BLaER1 (cell line): ENCODE results near the gene IL19.
"Not testable (repeated sequence)": the region's sequence is repeated elsewhere in the genome, so short reads cannot be mapped to it uniquely, and the experiment has no call there.

ENCODE experiments used
- H3K27ac ChIP-seq: shearing (Covaris generic); formaldehyde crosslinking; 2 replicates; pipeline ENCODE4 v1.8.1; 2022
- H3K27me3 ChIP-seq: shearing (Covaris generic); formaldehyde crosslinking; 2 replicates; pipeline ENCODE4 v1.8.1; 2022
- H3K36me3 ChIP-seq: shearing (Covaris generic); formaldehyde crosslinking; 2 replicates; pipeline ENCODE4 v1.8.1; 2022
- H3K4me1 ChIP-seq: shearing (Covaris generic); formaldehyde crosslinking; 2 replicates; pipeline ENCODE4 v1.8.1; 2022
- H3K4me2 ChIP-seq: shearing (Covaris generic); formaldehyde crosslinking; 2 replicates; pipeline ENCODE4 v1.8.1; 2022
- H3K4me3 ChIP-seq: shearing (Covaris generic); formaldehyde crosslinking; 2 replicates; pipeline ENCODE4 v1.8.1; 2022
- H3K9ac ChIP-seq: shearing (Covaris generic); formaldehyde crosslinking; 2 replicates; pipeline ENCODE4 v1.8.1; 2022
- H3K9me3 ChIP-seq: shearing (Covaris generic); formaldehyde crosslinking; 2 replicates; pipeline ENCODE4 v1.8.1; 2022
- H4K20me1 ChIP-seq: shearing (Covaris generic); formaldehyde crosslinking; 2 replicates; pipeline ENCODE4 v1.8.1; 2022
- Cebpa-rat ChIP-seq: shearing (Covaris generic); IDR thresholded peaks from 2 replicates; pipeline ENCODE4 v1.8.1; 2022

Gene IL19

DNA sequence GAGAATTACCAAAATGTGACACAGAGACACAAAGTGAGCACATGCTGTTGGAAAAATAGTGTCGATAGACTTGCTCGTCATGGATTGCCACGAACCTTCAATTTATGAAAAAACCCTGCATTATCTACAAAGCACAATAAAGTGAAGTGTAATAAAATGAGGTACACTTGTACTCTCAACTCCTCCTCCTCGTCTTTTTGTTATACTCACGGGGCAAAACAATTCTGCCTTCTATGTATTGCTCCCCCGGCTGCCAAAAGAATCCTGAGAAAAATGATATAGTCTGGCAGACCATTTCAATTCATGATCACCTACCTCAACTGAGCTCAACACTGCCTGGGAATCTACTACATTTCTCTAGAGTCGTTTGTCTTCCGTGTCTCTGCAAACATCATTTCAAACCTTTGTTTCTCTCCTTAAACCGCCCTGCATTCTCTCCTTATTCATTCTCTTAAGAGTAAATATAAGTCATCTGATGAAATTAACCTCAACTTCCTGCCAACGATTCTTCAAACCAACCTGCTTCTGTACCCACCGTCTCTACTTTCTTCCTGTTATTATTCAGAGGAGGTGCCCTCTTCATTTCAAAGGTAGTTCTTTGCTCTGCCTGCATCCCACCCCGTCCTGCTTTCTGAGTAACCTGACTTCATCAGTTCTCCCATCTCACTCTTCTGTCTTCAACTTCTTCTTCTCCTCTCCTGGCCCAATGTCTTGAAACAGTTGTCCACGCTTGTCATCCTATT lies 12.9 kb upstream of the IL19 start:
- Histone ChIP-seq H3K4me1 (peaks cover 11% of the 10 kb centered on the region), H3K4me2 (peak overlapping the region; percentile 46), H3K27ac (no peak overlapping the region), H3K27me3 (no peaks in the 10 kb centered on the region), H3K36me3 (no peaks in the 10 kb centered on the region), H3K4me3 (no peak overlapping the region), H3K9me3 (peaks cover 22% of the 10 kb centered on the region; the same call in 1 of the 2 replicates), H4K20me1 (no peaks in the 10 kb centered on the region), H3K9ac (no peak overlapping the region)
- no peak for TF ChIP-seq Cebpa-rat

DNA sequence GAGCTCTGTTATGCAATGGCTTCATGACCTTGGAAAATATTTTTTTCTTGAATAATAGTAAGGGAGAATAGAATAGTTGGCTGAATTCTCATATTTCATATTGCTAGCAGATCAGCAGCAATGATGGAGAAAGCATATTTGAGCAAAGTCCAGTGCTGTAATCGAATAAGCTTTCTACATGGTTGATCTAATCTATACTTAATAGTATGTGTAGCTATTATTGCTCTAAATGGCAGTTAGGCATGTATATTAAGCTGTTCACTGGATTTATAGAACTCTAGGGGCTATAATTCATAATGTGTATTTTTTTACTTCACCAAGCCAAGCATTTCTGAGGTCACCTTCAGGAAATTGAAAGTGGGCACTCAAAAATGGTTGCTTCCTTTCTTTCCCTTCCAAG lies 10.0 kb upstream of the IL19 start:
- Histone ChIP-seq H3K36me3 (no peaks in the 10 kb centered on the region), H4K20me1 (no peaks in the 10 kb centered on the region), H3K4me2 (no peak overlapping the region), H3K4me1 (peaks cover 11% of the 10 kb centered on the region), H3K9ac (no peak overlapping the region), H3K4me3 (no peak overlapping the region), H3K27me3 (no peaks in the 10 kb centered on the region), H3K27ac (no peak overlapping the region), H3K9me3 (peaks cover 13% of the 10 kb centered on the region; the same call in 1 of the 2 replicates)
- TF ChIP-seq Cebpa-rat: no peak

DNA sequence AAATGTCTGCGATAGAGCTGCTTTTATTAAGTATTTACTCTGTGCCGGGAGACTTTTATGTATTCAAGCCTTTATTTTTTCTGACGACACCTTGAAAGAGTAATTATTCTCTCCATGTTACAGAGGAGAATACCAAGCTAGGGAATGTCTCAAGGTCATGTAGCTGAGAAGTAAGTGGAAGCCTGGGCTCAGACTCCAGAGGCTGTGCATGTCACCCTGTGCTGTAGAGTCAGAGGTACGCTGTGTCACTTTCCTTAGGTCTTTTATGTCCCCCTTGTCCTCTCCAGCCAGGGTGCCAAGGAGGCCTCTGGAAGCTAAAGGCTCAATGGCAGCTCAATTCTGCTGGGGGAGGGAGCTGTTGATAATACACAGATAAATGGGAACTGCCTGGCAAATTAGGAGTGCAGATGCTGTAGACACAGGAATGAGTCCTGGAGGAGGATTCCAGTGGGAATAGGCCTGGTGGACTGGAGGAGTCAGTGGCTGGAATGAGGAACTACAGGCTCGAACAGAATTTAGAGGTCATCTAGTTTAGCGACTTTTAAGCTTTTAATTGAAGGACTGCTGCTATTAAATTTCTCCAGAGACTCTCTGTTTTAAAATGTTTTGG lies 9.3 kb upstream of the IL19 start:
- Histone ChIP-seq H3K4me3 (no peak overlapping the region), H3K4me2 (no peak overlapping the region), H3K9ac (no peak overlapping the region), H3K27me3 (no peaks in the 10 kb centered on the region), H3K4me1 (peaks cover 15% of the 10 kb centered on the region), H3K9me3 (peaks cover 11% of the 10 kb centered on the region; the same call in 1 of the 2 replicates), H4K20me1 (no peaks in the 10 kb centered on the region), H3K36me3 (no peaks in the 10 kb centered on the region), H3K27ac (no peak overlapping the region)
- no peak for TF ChIP-seq Cebpa-rat

DNA sequence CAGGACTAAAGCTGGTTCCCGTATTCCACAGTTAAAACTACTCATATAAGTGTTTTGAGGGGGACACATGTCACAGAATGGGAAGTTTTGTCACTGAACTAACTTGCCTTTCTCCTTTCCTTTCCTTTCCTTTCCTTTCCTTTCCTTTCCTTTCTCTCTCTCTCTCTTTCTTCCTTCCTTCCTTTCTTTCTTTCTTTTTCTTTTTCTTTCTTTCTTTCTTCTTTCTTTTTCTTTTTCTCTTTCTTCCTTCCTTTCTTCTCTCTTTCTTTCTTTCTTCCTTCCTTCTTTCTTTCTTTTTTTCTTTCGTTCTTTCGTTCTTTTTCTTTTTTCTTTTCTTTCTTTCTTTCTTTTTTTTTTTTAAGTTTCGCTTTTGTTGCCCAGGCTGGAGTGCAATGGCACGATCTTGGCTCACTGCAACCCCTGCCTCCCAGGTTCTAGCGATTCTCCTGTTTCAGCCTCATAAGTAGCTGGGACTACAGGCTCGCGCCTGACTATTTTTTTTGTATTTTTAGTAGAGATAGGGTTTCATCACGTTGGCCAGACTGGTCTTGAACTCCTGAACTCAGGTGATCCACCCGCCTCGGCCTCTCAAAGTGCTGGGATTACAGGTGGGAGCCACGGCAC lies 7.7 kb upstream of the IL19 start:
- not testable (repeated sequence) for H3K9ac ChIP-seq, H4K20me1 ChIP-seq, H3K36me3 ChIP-seq, H3K4me3 ChIP-seq, H3K27ac ChIP-seq, H3K27me3 ChIP-seq, H3K4me2 ChIP-seq
- H3K4me1 ChIP-seq: peaks cover 19% of the 10 kb centered on the region
- peaks cover 11% of the 10 kb centered on the region; the same call in 1 of the 2 replicates for H3K9me3 ChIP-seq

DNA sequence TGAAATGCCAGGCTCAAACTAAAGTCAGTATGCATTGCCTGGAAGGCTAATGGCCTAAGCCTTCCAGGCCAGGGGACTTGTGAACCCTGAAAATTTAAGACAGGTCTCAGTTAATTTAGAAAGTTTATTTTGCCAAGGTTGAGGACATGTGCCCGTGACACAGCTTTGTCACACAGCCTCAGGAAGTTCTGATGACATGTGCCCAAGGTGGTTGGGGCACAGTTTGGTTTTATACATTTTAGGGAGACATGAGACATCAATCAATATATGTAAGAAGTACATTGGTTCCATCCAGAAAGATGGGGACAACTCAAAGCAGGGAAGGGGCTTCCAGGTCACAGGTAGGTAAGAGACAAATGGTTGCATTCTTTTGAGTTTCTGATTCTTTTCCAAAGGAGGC lies 4.8 kb upstream of the IL19 start:
- not testable (repeated sequence) for H3K36me3 ChIP-seq, H3K4me3 ChIP-seq, H3K9ac ChIP-seq, H3K27ac ChIP-seq, H3K27me3 ChIP-seq, H4K20me1 ChIP-seq, H3K9me3 ChIP-seq
- peak overlapping the region; percentile 54 for H3K4me2 ChIP-seq
- H3K4me1 ChIP-seq: peaks cover 38% of the 10 kb centered on the region

DNA sequence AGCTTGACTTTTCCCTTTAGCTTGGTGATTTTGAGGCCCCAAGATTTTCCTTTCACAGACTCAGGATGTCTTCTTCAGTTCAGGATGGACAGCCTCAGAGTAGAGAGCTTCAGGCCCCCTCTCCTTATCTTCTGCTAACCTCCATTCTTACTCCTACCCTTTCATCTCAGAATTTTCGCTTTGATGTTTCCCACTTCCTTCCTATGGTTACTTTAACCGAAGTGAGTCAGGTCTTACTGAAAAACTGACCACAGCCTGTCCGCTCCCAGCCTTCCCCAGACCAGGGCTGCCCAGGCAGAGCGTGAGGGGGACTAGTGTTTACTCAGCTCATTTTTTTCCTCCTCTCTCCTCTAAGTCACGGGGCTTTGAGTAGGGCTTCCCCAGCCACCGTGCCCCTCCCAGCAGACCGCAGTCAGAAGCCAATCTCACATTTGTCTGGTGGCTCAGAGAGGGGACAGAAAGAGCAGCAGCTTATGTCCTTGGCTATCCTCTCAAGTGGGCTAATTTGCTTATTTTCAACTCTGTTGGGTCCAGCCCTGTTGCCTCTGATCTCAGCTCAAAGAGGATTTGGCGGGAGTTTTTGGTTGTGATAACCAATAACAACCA lies 4.2 kb upstream of the IL19 start:
- peak overlapping the region; percentile 54 for H3K4me2 ChIP-seq
- no peak overlapping the region for H3K4me3 ChIP-seq

GRCh38 chr1:206768472-206769303 lies 1.9 kb upstream of the IL19 start:
- no peaks in the 10 kb centered on the region; the same call in 1 of the 2 replicates for H3K27me3 ChIP-seq
- peak overlapping the region; percentile 58 for H3K4me2 ChIP-seq
- no peak overlapping the region for H3K9ac ChIP-seq
- no peaks in the 10 kb centered on the region for H4K20me1 ChIP-seq
- no peak overlapping the region for H3K4me3 ChIP-seq
- H3K27ac ChIP-seq: no peak overlapping the region
- no peaks in the 10 kb centered on the region for H3K36me3 ChIP-seq
- H3K4me1 ChIP-seq: peaks cover 63% of the 10 kb centered on the region
- no peak for TF ChIP-seq Cebpa-rat
- H3K9me3 ChIP-seq: no peaks in the 10 kb centered on the region; the same call in 1 of the 2 replicates

More for the DNA sequence above, 4.2 kb upstream of the IL19 start:
- Histone ChIP-seq H3K27ac (no peak overlapping the region), H3K27me3 (no peaks in the 10 kb centered on the region; the same call in 1 of the 2 replicates), H3K9ac (no peak overlapping the region), H3K4me1 (peaks cover 44% of the 10 kb centered on the region), H4K20me1 (no peaks in the 10 kb centered on the region), H3K9me3 (no peaks in the 10 kb centered on the region; the same call in 1 of the 2 replicates), H3K36me3 (no peaks in the 10 kb centered on the region)
- TF ChIP-seq Cebpa-rat: no peak

GRCh38 chr1:206769304-206769731 lies 1.3 kb upstream of the IL19 start:
- Histone ChIP-seq H3K4me2 (peak overlapping the region; percentile 58), H3K4me3 (no peak overlapping the region), H3K9ac (no peak overlapping the region), H3K4me1 (peaks cover 69% of the 10 kb centered on the region), H4K20me1 (no peaks in the 10 kb centered on the region), H3K27me3 (no peaks in the 10 kb centered on the region; the same call in 1 of the 2 replicates), H3K36me3 (no peaks in the 10 kb centered on the region), H3K27ac (no peak overlapping the region), H3K9me3 (no peaks in the 10 kb centered on the region)
- TF ChIP-seq Cebpa-rat: no peak

DNA sequence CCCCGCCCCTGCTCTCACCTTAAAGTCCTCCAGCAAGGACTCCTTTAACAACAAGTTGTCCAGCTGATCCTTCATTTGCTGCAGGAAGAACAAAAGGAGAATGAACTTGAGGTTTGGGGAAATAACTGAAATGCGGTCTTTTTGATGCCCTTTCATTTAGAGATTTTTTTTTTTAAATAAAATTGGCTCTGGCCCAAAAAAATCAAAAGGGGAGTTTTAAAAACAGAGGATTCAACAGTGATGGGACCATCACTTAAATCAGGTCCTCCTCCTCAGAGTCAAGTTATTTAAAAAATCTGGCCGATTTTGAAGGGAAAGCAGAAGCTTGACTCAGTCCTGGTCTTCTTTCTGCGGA lies 742 bp downstream of the IL19 start:
- Histone ChIP-seq H3K9ac (no peak overlapping the region), H4K20me1 (no peaks in the 10 kb centered on the region), H3K4me3 (no peak overlapping the region), H3K27me3 (no peaks in the 10 kb centered on the region; the same call in 1 of the 2 replicates), H3K27ac (no peak overlapping the region), H3K4me1 (peaks cover 67% of the 10 kb centered on the region), H3K9me3 (no peaks in the 10 kb centered on the region), H3K36me3 (no peaks in the 10 kb centered on the region), H3K4me2 (peak overlapping the region; percentile 58)
- TF ChIP-seq Cebpa-rat: no peak
